Heart right ventricle (tissue), 16 donors: ENCODE data around the gene ASIC5. TPM values are rescaled to one million over a fixed set of nuclear protein-coding genes. Genes with fewer than 3 reads are reported as not detected.
A peak's percentile ranks its signal among the peaks of the same experiment; 100 is the strongest.

Experiments
- ATAC-seq, 8 donors: fragments of 200-7000 bp; cut with Tn5 transposase; one replicate each; pipeline ENCODE4 v1.9.1; 2020; ENCODE audit warnings: mild to moderate bottlenecking in 8 of 8, moderate library complexity in 8 of 8, moderate number of reproducible peaks in 1 of 8
- DNase-seq, 2 donors: peaks; one replicate each; pipeline ENCODE4 v3.0.0-alpha.2; 2020
- H3K27ac ChIP-seq, 10 donors: fragments of 200-600 bp; sonication (generic) in 2 of 10; one replicate each; pipeline versions ENCODE4 v1.5.0 to v1.8.0; 2020 to 2022; ENCODE audit warnings: mild to moderate bottlenecking in 3 of 10
- H3K27me3 ChIP-seq, 7 donors: fragments of 200-600 bp; one replicate each; pipeline ENCODE4 v1.8.0; 2021 to 2022; ENCODE audit warnings: mild to moderate bottlenecking in 2 of 7
- H3K36me3 ChIP-seq, 9 donors: fragments of 200-600 bp; sonication (generic) in 1 of 9; one replicate each; pipeline versions ENCODE4 v1.5.0 to v1.8.0; 2020 to 2022; ENCODE audit warnings: mild to moderate bottlenecking in 2 of 9
- H3K4me1 ChIP-seq, 9 donors: fragments of 200-600 bp; sonication (generic) in 1 of 9; one replicate each; pipeline versions ENCODE4 v1.5.0 to v1.8.0; 2020 to 2022; ENCODE audit warnings: mild to moderate bottlenecking in 4 of 9
- H3K4me3 ChIP-seq, 10 donors: fragments of 200-600 bp; sonication (generic) in 2 of 10; one replicate each; pipeline versions ENCODE4 v1.5.0 to v1.8.0; 2020 to 2022; ENCODE audit warnings: mild to moderate bottlenecking in 7 of 10, moderate library complexity in 2 of 10
- H3K9me3 ChIP-seq, 11 donors: fragments of 200-600 bp in 10 of 11; sonication (generic) in 2 of 11; one replicate each; pipeline versions ENCODE4 v1.5.0 to v1.8.0; 2013 to 2022; ENCODE audit warnings: mild to moderate bottlenecking in 2 of 11, control low read depth in 1 of 11, moderate library complexity in 1 of 11
- WGBS, 2 donors: extraction: QIAGEN DNeasy Blood & Tissue Kit; methylation state at CpG; one replicate each; pipeline ENCODE4 v1.1.7; 2013; ENCODE audit warnings: inconsistent platforms in 1 of 2; 5-methylcytosine and 5-hydroxymethylcytosine counted together
- intact Hi-C, 10 donors: fragments of 100-400 bp; cut with DNase I; formaldehyde crosslinking; loops; one replicate each; pipeline versions ENCODE4 v1.11.1 to v1.14.2; 2022
- polyA plus RNA-seq, 2 donors: library from polyadenylated mRNA; stranded (reverse); fragments of 200-250 nt; gene quantifications; one replicate each; pipeline ENCODE4 v1.2.3, GENCODE V29; 2013
- total RNA-seq, 10 donors: library from RNA; stranded (reverse); fragmentation: NEBNext Ultra II Directional in 3 of 10; extraction: Animal tissue kit (Norgen Biotek cat#: 25700) in 3 of 10; gene quantifications; one replicate each; pipeline versions ENCODE4 v1.2.1 to v1.2.4, GENCODE V29; 2021 to 2023
- TF ChIP-seq, protein P1 (sequence below), 9 donors: fragments of 200-600 bp; sonication (generic) in 2 of 9; IDR thresholded peaks; one replicate each; pipeline versions ENCODE4 v1.5.0 to v1.8.0; 2021 to 2022; ENCODE audit warnings: antibody characterized with exemption in 9 of 9, mild to moderate bottlenecking in 5 of 9, moderate library complexity in 1 of 9
- donor health status: Arrhythmogenic right ventricular cardiomyopathy.
- donor health status: ischemic (EF 13 %, LVEDD 7.1; RV severe dilation, severe dysfunction).
- donor health status: healthy with polysubstance abuse.
- donor health status: DM: no; HTN: yes; CAD: no.
- donor health status: DM: no; HTN: no; CAD: no.
- donor health status: ischemic (EF 25% LVEDD 6.9; RV normal size, moderate dysfunction).
- donor health status: ischemic (EF 25% LVEDD 5.7; RV mildly dilated, moderate dysfunction).
- donor health status: healthy.
- donor health status: DM: yes; HTN: yes; CAD: no.
- donor health status: Ischemic cardiomyopathy.
- donor health status: ischemic (EF 35%, LVEDD 5.7; RV mildly dilated, moderate dysfunction).
- donor health status: nonischemic (EF 11% LVEDD 7.7; RV severe dilation, severe dysfunction).
- donor health status: DM: yes; HTN: yes; CAD: no.
- donor health status: PGD.
- donor health status: ischemic (EF 29% LVEDD 5.4; RV normal size, mild dysfunction).
- donor health status: nonischemic (EF 23%, LVEDD 6.1; RV moderate dilation, normal function).

The ASIC5 gene
- total and polyA plus RNA-seq, 12 donors = not detected

DNA sequence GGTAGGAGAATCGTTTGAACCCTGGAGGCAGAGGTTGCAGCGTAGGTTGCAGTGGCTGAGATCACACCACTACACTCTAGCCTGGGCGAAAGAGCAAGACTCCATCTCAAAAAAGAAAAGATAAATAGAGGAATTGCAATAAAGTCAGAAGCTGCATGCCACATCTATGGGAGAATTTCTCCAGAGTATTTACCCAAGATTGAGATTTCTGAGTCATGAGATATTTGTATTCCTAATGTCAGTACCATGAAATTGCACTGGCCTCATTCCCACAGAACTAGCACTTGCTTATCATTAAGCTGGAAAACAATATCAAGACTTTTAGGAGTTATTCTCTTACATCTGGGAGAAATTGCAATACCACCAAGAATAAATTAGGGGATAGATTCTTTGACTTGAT is 37.4 kb downstream of the ASIC5 start:
- 86 to 95% methylated on average over 3 of the region's 3 CpGs for WGBS, 2 donors

DNA sequence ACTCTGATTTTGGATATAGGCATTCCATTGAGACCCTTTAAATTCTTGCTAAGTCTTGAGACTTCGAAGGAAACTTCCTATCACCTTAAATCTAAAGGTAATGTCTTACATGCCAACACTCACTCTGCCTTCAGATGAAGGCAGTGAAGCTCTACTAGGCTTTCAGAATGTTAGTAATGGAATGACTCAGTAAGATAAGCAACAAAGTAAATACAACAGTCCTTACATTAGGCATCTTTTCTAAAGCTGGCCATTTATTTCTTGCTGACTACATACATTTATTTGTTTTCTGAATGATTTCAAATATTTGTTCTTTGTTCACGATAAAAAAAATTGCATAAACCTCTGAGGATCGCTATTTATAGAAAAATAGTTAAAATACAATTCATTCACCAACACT is 43.5 kb downstream of the ASIC5 start:
- DNase-seq = no peak
- no peaks in the 10 kb centered on the region for H3K36me3 ChIP-seq
- ATAC-seq = no peak
- H3K4me1 ChIP-seq = no peaks in the 10 kb centered on the region
- intact Hi-C loops = no loop called here
- peaks cover 0 to 11% (median 0%) of the 10 kb centered on the region in 7 donors for H3K27me3 ChIP-seq
- 78 to 79% methylated on average over 3 of the region's 3 CpGs for WGBS, 2 donors
- H3K27ac ChIP-seq = no peak overlapping the region
- no peaks in the 10 kb centered on the region for H3K9me3 ChIP-seq
- H3K4me3 ChIP-seq = no peak overlapping the region
- TF ChIP-seq, protein P1, sequence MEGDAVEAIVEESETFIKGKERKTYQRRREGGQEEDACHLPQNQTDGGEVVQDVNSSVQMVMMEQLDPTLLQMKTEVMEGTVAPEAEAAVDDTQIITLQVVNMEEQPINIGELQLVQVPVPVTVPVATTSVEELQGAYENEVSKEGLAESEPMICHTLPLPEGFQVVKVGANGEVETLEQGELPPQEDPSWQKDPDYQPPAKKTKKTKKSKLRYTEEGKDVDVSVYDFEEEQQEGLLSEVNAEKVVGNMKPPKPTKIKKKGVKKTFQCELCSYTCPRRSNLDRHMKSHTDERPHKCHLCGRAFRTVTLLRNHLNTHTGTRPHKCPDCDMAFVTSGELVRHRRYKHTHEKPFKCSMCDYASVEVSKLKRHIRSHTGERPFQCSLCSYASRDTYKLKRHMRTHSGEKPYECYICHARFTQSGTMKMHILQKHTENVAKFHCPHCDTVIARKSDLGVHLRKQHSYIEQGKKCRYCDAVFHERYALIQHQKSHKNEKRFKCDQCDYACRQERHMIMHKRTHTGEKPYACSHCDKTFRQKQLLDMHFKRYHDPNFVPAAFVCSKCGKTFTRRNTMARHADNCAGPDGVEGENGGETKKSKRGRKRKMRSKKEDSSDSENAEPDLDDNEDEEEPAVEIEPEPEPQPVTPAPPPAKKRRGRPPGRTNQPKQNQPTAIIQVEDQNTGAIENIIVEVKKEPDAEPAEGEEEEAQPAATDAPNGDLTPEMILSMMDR (IDR thresholded peaks at IDR 0.05) = no peak

More for the DNA sequence above, 37.4 kb downstream of the ASIC5 start:
- Histone ChIP-seq H3K9me3 (no peaks in the 10 kb centered on the region), H3K27me3 (peaks cover 0 to 11% (median 0%) of the 10 kb centered on the region in 7 donors), H3K36me3 (no peaks in the 10 kb centered on the region), H3K27ac (no peak overlapping the region), H3K4me1 (no peaks in the 10 kb centered on the region), H3K4me3 (no peak overlapping the region)
- no peak for DNase-seq
- intact Hi-C loops = no loop called here
- no peak for ATAC-seq
- TF ChIP-seq, protein P1 (IDR thresholded peaks at IDR 0.05) = no peak

DNA sequence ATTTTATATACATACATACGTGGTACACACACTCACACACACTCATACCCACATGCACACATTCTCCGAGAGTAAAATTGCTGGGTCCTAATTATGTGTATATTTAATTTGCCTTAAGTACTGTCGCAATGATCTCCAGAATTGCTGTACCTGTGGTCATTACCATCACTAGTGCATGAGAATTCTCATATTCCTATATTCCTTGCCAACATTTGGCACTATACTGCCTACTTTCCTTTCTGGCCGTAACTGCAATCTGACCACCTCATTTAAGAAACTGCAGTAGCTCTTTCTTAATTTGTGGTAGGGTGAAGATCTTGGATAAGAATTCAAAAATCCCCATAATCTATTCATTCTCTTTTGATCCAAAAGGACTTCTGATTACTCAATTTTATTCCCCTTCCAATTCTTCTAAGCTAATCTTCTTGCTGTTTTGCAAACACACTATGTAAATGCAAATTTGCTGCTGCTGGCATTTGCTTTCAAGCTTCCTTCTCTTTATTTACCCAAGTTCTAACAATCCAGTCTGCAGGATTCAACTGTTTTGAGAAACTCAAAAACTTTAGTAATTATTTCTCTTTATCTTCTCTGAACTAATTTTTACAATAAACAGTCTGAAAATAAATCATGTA is 45.1 kb downstream of the ASIC5 start:
- 83 to 90% methylated on average over 4 of the region's 4 CpGs for WGBS, 2 donors

DNA sequence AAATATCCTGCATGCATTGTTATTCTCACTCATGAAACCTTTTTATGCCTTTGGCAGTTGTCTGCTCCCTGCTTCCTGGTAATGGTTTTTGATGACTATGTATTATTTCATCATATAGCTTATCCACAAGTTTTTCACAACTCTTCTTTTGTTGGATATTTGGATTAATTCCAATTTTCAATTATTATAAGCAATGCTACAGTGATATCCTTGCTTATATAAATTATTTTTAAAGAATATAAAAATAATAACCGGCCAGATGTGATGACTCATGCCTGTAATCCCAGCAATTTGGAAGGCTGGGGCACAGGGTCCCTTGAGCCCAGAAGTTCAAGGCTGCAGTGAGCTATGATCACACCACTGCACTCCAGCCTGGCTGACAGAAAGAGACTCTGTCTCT is 47.0 kb downstream of the ASIC5 start:
- no peaks in the 10 kb centered on the region for H3K36me3 ChIP-seq
- no peak overlapping the region for H3K4me3 ChIP-seq
- no peaks in the 10 kb centered on the region for H3K9me3 ChIP-seq
- intact Hi-C loops = no loop called here
- no peaks in the 10 kb centered on the region for H3K4me1 ChIP-seq
- no peak overlapping the region for H3K27ac ChIP-seq
- DNase-seq = peak in 1 of 2 donors; percentile 15
- 55 to 71% methylated on average over 1 of the region's 1 CpG for WGBS, 2 donors
- TF ChIP-seq, protein P1 (IDR thresholded peaks at IDR 0.05) = no peak
- H3K27me3 ChIP-seq = no peaks in the 10 kb centered on the region
- no peak for ATAC-seq

More for the DNA sequence above, 45.1 kb downstream of the ASIC5 start:
- no peaks in the 10 kb centered on the region for H3K9me3 ChIP-seq
- no peak for ATAC-seq
- H3K27me3 ChIP-seq = peaks cover 0 to 7% (median 0%) of the 10 kb centered on the region in 7 donors
- no peak overlapping the region for H3K4me3 ChIP-seq
- no peak overlapping the region for H3K27ac ChIP-seq
- no peak for DNase-seq
- H3K36me3 ChIP-seq = no peaks in the 10 kb centered on the region
- intact Hi-C loops = no loop called here
- TF ChIP-seq, protein P1 (IDR thresholded peaks at IDR 0.05) = no peak
- H3K4me1 ChIP-seq = no peaks in the 10 kb centered on the region
